Upper lobe of left lung (tissue), 6 donors: Measurements from ENCODE around the gene COG5. TPM values are rescaled to one million over a fixed set of nuclear protein-coding genes. Genes with fewer than 3 reads are reported as not detected.

ENCODE experiments used
- ATAC-seq, 2 donors: fragments of 200-7000 bp; cut with Tn5 transposase; one replicate each; pipeline ENCODE4 v1.9.1; 2022; ENCODE audit warnings: mild to moderate bottlenecking in 2 of 2, moderate library complexity in 2 of 2; ENCODE audit not compliant: low FRiP score in 2 of 2
- DNase-seq, 2 donors: peaks; one replicate each; pipeline ENCODE4 v3.0.0-alpha.2; 2019 to 2020
- H3K27ac ChIP-seq, 4 donors: fragments of 200-600 bp; sonication (generic); one replicate each; pipeline ENCODE4 v1.5.1; 2016 to 2019
- H3K27me3 ChIP-seq, 4 donors: fragments of 200-600 bp; sonication (generic); one replicate each; pipeline ENCODE4 v1.5.1; 2017 to 2019
- H3K36me3 ChIP-seq, 4 donors: fragments of 200-600 bp; sonication (generic); one replicate each; pipeline ENCODE4 v1.5.1; 2016 to 2019
- H3K4me1 ChIP-seq, 4 donors: fragments of 200-600 bp; sonication (generic); one replicate each; pipeline ENCODE4 v1.5.1; 2018 to 2019
- H3K4me3 ChIP-seq, 4 donors: fragments of 200-600 bp; sonication (generic); one replicate each; pipeline ENCODE4 v1.5.1; 2017 to 2019; ENCODE audit warnings: mild to moderate bottlenecking in 2 of 4, moderate library complexity in 1 of 4
- H3K9me3 ChIP-seq, 4 donors: fragments of 200-600 bp; sonication (generic); one replicate each; pipeline ENCODE4 v1.5.1; 2018 to 2019
- CTCF ChIP-seq, 6 experiments: fragments of 450-650 bp in 4 of 6; fragments of 200-600 bp in 2 of 6; sonication (generic) in 2 of 6; IDR thresholded peaks; one replicate each; pipeline ENCODE4 v1.5.1; 2016 to 2019; ENCODE audit warnings: antibody characterized with exemption in 6 of 6
- EP300 ChIP-seq, 4 donors: sonication (generic); formaldehyde crosslinking; IDR thresholded peaks; one replicate each; pipeline ENCODE4 v1.5.1; 2017; ENCODE audit warnings: antibody characterized with exemption in 4 of 4, control low read depth in 2 of 4
- POLR2A ChIP-seq, 4 donors: fragments of 450-650 bp; IDR thresholded peaks; one replicate each; pipeline ENCODE4 v1.5.1; 2016 to 2017; ENCODE audit warnings: antibody characterized with exemption in 4 of 4, mild to moderate bottlenecking in 2 of 4
- POLR2AphosphoS5 ChIP-seq, 2 donors: sonication (generic); formaldehyde crosslinking; IDR thresholded peaks; one replicate each; pipeline ENCODE4 v1.5.1; 2017; ENCODE audit warnings: antibody characterized with exemption in 2 of 2
- WGBS, 2 donors: methylation state at CpG; one replicate each; pipeline ENCODE4 v1.1.5; 2017 to 2018; 5-methylcytosine and 5-hydroxymethylcytosine counted together
- total RNA-seq, 6 donors: library from RNA; depleted of rRNA in 4 of 6; stranded (reverse); fragments of >200 nt in 4 of 6; gene quantifications; one replicate each; pipeline versions ENCODE4 v1.1.0 to v1.2.1, GENCODE V29; 2016 to 2021
- donor health status: DM: no; HTN: no; CAD: no; lungs with moderate emphysema.
- donor health status: DM: no; HTN: yes; CAD: no; lungs with severe emphysema.

COG5 gene
- total RNA-seq, 6 donors from 2014 or later = 31.6 to 88.0 (median 50.5) TPM

GRCh38 chr7:107286751-107287621, 276.7 kb downstream of the COG5 start:
- TF ChIP-seq POLR2AphosphoS5 (IDR thresholded peaks at IDR 0.05) (no peak), EP300 (IDR thresholded peaks at IDR 0.05) (no peak), CTCF (IDR thresholded peaks at IDR 0.05) (no peak), POLR2A (IDR thresholded peaks at IDR 0.05) (no peak)
- Histone ChIP-seq H3K27me3 (no peaks in the 10 kb centered on the region), H3K27ac (no peak overlapping the region), H3K9me3 (no peaks in the 10 kb centered on the region), H3K4me1 (no peaks in the 10 kb centered on the region), H3K4me3 (no peak overlapping the region), H3K36me3 (peaks cover 0 to 4% (median under 1%) of the 10 kb centered on the region in 4 donors)
- 83 to 86% methylated on average over 4 of the region's 4 CpGs for WGBS, 2 donors
- ATAC-seq (no peak), DNase-seq (no peak)

- 82 to 84% methylated on average over 4 of the region's 4 CpGs for WGBS, 2 donors
- H3K27me3 ChIP-seq = no peaks in the 10 kb centered on the region
- TF ChIP-seq EP300 (IDR thresholded peaks at IDR 0.05) (no peak), CTCF (IDR thresholded peaks at IDR 0.05) (no peak), POLR2A (IDR thresholded peaks at IDR 0.05) (no peak), POLR2AphosphoS5 (IDR thresholded peaks at IDR 0.05) (no peak)
- H3K4me1 ChIP-seq = no peaks in the 10 kb centered on the region
- peaks cover 0 to 8% (median under 1%) of the 10 kb centered on the region in 4 donors for H3K36me3 ChIP-seq
- no peak overlapping the region for H3K27ac ChIP-seq
- DNase-seq (no peak), ATAC-seq (no peak)
- H3K9me3 ChIP-seq = no peaks in the 10 kb centered on the region
- H3K4me3 ChIP-seq = no peak overlapping the region
Measured at GRCh38 chr7:107284911-107285479, 278.7 kb downstream of the COG5 start.

GRCh38 chr7:107277331-107277730, 286.4 kb downstream of the COG5 start:
- H3K36me3 ChIP-seq = peaks cover 0 to 5% (median 0%) of the 10 kb centered on the region in 4 donors
- H3K9me3 ChIP-seq = no peaks in the 10 kb centered on the region
- no peaks in the 10 kb centered on the region for H3K4me1 ChIP-seq
- no peaks in the 10 kb centered on the region for H3K27me3 ChIP-seq
- H3K4me3 ChIP-seq = no peak overlapping the region
- 80 to 86% methylated on average over 2 of the region's 2 CpGs for WGBS, 2 donors
- no peak for ATAC-seq
- no peak overlapping the region for H3K27ac ChIP-seq
- TF ChIP-seq POLR2A (IDR thresholded peaks at IDR 0.05) (no peak), CTCF (IDR thresholded peaks at IDR 0.05) (no peak), EP300 (IDR thresholded peaks at IDR 0.05) (no peak)
- no peak for DNase-seq

GRCh38 chr7:107276220-107276827, 287.4 kb downstream of the COG5 start:
- no peaks in the 10 kb centered on the region for H3K9me3 ChIP-seq
- H3K27me3 ChIP-seq = no peaks in the 10 kb centered on the region
- 90 to 95% methylated on average over 4 of the region's 4 CpGs for WGBS, 2 donors
- DNase-seq = no peak
- H3K27ac ChIP-seq = no peak overlapping the region
- TF ChIP-seq POLR2AphosphoS5 (IDR thresholded peaks at IDR 0.05) (no peak), CTCF (IDR thresholded peaks at IDR 0.05) (no peak), POLR2A (IDR thresholded peaks at IDR 0.05) (no peak), EP300 (IDR thresholded peaks at IDR 0.05) (no peak)
- ATAC-seq = no peak
- peaks cover 0 to 5% (median 0%) of the 10 kb centered on the region in 4 donors for H3K36me3 ChIP-seq
- H3K4me1 ChIP-seq = no peaks in the 10 kb centered on the region
- no peak overlapping the region for H3K4me3 ChIP-seq
